Right forelimb (tissue), 1 donor: ENCODE data around the gene RNF34.

ENCODE experiments used
- DNase-seq: peaks from one replicate; pipeline ENCODE4 v3.0.0-alpha.2; 2018

The RNF34 gene

DNA sequence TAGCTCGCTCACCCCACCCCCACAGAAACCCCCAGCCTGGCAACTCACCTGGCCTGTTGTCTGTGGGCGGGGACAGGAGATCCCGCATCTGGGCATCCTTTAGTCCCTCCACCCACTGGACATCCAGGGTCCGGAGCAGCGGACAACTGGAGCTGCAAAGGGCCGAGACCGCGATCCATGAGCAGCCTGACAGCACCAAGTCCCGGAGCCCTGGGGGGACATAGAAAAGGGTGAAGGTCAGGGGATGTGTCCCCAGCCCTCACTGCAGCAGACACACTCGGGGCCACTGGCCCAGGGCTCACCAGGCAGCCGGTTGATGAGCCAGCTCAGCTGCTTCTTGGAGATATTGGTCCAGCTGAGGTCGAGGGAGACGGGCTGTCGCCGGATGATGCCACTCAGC, 40.9 kb downstream of the RNF34 start:
- DNase-seq = no peak

- no peak for DNase-seq
Observed at GRCh38 chr12:121441555-121441954, 41.6 kb downstream of the RNF34 start.

GRCh38 chr12:121442028-121442948, 42.4 kb downstream of the RNF34 start:
- DNase-seq = no peak

DNA sequence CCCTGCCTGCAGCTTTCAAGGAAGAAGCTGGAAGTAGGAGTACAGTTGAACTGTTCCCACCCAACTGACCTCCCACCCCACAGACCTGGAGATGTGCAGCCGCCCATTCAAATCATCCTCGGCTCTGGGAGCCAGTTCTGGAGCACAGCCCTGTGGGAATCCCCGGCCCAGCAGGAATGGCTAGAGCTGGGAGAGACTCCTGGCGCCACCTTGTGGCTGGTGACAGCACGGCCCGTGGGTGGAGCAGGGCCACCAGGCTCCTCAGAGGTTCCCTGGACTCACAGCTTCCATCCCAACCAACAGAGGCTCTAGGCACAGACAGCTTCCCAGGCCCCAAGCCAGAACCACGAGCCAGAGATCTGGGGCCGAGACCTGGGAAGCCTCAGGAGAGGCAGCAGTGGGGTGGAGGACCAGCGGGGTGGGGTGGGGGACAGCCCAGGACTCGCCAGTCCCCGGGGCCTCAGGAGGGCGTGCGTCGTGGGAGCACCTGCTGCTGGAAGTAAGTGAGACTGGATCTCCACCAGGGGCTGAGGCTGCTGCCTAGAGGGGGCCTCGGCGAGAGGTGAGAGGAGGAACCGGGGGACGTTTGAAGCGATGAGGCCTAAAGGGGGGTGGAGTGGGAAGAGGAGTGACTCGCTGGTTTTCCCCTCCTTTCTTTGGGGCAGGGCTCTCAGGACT, 43.4 kb downstream of the RNF34 start:
- DNase-seq = peak; percentile 82

DNA sequence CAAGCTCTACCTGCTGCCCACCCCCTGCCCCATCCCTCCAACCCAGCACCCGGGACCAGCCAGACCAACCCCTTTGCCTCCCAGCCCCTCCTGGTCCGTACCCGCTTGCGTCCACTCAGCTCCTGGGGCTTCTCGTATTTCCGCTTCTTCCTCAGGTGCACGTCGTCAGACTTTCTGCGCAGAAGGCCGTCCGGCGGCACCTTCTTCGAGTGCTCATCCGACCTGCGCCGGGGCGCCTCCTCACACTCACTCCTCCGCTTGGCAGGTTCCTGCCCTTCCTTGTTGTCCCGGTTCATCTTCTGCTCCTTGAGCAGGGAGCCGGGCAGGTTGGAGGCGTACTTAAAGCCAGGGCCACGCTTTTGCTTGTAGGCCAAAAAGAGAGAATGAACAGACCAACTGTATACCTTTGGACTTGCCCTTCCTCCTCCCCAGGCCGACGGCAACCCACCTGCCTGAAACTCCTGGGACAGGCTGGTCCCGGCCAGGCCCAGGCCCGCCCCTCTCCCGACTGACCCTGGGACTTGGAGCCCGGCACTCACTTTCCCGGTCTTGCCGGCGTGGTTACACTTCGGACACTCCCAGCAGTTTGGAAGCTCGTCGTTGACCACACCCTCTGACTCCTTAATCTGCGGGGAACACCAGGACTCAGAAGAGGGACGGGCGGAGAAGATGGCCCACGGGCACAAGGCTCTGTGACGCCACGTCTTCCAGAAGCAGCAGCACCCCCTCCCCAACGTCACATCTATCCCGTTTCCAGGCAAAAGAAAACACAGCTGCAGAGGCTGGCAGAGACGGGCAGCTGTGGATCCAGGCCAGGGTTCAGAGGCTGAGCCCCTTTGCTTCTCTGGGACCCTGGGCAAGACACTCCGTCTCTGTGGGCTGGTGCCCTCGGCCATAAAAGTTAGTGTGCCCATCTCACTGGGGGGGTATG, 44.3 kb downstream of the RNF34 start:
- no peak for DNase-seq

DNA sequence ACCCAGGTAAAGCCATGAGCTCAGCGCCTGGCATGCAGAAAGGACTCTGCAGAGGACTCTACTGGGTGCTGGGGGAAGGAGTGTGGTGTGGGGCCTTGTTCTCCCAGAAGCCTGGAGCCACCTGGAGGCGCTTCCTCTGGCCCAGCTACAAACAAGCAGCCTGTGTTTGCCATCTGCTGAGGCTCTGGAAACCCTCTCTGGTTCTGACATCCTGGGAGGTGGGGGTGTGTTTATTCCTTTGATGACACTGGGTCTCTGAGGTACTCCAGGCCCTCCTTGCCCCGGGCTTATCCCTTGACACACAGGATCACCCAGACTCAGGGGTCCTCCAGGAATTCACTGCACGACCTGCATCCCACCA, 44.9 kb downstream of the RNF34 start:
- DNase-seq = no peak

- DNase-seq = no peak
Observed at GRCh38 chr12:121446750-121447149, 46.8 kb downstream of the RNF34 start.

GRCh38 chr12:121448771-121449315, 48.9 kb downstream of the RNF34 start:
- DNase-seq = no peak

DNA sequence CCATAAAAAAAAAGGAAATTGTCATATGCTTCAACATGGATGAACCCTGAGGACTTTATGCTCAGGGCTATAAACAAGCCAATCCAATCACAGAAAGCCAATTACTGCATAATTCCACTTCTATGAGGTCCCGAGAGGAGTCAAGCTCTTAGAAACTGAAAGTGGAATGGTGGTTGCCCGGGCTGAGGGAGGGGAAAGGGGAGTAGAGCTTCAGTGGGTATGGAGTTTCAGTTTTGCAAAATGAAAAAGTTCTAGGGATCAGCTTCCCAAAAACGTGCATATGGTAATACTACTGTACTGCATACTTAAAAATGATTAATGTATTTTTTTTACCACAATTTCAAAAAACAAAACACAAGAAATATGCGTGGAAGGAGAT, 52.0 kb downstream of the RNF34 start:
- DNase-seq = no peak

DNA sequence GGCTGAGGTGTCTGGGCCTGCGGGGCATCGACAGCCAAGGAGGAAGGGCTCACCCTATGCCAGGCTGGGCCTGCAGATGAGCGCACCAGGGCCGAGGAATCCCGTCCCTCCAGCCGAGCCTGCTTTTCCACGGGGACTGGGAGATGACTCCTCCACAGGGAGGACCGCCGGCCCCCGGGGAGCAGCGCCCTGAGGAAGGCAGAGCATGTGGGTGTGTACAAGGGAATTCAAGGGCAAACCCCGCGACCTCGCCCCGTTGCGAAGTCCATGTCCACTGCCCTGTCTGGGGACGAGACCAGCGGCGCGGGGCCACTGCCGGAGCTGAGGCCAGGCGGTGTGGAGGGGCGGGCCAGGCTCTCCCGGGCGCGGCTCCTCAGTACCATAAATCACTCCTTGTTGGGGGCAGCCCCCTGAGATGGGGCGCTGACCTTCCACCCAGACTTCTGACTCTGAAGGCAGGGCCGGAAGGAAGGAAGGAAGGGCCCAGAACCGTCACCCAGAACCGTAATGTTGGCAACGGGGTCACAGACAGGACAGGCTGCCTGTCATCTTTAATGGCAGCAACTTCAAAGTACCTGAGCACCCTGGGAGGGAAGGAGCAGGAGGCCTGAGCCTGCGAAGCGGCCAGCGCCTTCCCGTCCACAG, 52.5 kb downstream of the RNF34 start:
- no peak for DNase-seq

- no peak for DNase-seq
Observed at GRCh38 chr12:121452985-121453360, 53.1 kb downstream of the RNF34 start.

- no peak for DNase-seq
Observed at GRCh38 chr12:121453629-121454028, 53.7 kb downstream of the RNF34 start.

GRCh38 chr12:121454921-121455320, 55.0 kb downstream of the RNF34 start:
- DNase-seq = no peak

DNA sequence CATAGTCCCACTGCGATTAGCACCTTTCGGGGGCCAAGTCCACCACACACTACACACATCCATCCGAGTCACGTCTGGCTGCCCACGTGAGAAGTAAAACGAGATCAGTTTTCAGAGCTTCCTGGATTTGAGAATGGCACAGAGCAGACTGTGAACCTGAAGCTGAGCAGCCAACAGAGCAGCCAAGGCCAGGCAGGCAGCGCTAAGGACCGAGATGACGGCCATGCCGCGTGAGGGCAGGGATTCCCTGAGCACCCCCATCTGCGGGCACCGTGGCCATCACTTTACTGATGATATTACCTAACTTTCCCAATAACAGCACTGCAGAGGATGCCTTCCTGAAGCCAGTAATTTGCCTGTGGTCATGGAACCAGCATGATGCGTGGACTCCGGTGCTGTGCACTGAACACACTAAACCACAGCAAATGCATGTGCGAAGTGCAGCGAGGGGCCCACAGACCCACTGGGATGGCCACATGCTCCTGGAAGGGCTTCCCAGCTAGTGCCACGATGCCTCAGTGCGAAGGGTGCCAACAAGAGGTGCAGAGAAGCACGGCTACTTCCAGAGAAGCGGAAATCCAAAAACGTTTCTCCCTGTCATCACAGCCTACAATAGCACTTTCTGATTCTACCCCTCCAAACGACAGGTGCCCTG, 56.0 kb downstream of the RNF34 start:
- DNase-seq = no peak

DNA sequence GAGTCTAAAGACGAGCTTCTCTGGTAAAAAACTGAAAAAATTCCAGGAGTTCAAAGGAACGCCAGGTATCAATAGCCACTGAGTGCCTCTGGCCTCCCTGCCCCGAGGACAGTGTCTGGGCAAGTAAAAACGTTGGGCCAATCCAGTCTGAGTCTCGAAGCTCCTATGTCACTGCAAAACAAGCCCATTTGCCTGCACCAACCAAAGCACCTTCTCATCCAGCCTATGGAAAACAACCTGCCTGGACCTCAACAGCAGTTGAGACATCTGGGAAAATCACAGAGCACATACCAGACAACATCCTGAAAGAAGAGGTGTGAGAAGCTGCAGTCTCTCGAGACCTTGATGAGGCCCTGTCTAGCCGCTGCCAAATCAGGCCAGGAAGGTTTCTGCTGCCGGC, 56.6 kb downstream of the RNF34 start:
- no peak for DNase-seq

DNA sequence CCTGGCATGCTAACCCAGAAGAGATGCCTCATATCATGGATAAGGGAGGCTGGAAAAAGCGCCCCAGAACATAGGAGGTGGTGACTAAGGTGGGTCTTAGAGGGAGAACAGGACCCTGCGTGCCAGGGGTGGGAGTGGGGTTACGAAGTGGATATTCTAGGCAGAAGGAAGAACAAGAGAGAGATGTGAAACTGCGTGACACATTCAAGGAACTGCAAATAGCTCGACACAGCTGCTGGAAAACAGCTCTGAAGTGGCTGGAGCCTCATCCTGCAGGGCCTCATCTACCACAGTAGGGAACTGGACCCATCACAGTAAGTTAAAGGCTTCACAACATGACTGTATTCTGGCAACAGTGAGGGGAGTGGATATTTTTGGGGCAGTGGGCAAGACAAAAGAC, 61.1 kb downstream of the RNF34 start:
- DNase-seq = no peak

GRCh38 chr12:121464331-121464730, 64.4 kb downstream of the RNF34 start:
- no peak for DNase-seq

DNA sequence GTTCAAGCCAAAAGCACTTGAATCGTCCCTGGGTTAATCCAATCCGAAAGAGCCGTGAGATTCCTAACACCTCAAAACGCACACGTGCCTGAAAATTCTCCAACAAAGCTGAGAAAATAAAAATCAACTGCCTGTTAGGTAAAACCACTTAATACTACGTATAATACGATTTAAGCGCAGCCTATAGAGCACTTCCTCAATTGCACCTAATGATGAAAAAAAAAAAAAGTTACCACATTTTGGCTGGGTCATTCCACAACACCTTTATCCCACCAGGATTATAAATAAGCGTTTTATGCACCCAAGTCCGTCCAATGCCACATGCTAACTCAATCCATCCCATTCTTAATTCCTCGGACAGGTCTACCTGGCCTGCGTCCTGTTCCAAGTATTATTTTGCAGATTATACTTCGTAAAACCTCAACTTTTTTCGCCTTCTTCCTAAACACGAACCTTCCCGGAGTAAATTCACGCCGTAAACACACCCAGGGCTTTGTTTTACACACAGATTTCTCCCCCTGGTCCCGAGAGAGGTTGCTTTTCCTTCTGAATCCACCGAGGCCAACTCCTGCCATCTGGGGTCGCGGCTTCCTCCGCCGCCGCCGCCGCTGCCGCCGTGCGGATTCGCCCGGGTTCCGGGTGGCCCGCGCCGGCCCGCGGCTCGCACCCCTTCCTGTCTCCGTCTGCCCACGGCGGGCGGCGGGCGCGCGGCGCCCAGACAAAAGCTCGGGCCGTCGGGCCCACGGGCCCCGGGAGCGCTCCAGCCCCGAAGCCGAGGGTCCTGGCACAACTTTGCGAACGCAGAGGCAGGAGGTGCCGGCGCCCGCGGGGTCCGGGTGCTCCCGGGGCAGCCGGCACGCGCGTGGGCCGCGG, 66.2 kb downstream of the RNF34 start:
- DNase-seq = no peak

DNA sequence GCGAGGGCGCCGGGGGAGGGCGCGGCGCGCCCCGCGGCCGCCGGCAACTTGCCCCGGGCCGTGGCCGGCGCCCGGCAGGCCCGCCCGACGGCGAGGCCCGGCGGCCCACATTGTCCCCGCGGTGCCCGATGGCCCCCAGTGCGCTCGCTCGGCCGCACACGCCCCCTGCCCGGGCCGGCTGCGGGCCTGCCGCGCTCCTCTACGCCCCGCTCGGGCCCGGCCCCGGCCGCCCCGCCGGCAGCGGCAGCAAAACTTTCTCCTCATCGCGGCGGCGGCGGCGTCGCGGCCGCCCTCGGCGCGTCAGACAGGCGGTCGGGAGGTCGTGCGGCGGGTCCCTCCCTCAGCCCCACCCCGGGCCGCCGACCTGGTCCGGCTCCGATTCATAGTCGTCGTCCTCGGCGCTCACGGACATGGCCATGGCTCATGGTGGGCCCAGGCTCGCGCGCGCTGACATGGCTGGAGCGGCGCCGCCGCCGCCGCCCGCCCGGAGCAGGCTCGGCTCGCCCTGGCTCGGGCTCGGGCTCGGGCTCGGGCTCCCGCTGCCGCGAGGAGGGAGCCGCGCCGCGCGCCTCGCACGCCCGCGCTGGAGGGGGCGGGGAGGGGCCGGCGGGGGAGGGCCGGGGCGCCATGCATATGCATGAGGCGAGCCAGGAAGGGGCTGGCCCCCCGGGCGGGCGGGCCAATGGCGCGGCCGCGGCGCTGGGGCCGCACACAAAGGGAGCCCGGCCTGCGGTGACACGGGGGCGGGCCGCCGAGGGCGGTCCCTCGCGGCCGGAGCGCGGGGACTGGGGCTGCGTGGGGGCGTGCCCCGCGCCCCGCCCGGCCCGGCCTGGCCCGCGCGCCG, 67.1 kb downstream of the RNF34 start:
- peak; percentile 92 for DNase-seq
